GM19468 (cell line): ENCODE results near the gene GPR68.
"Not testable (repeated sequence)": the region's sequence is repeated elsewhere in the genome, so short reads cannot be mapped to it uniquely, and the experiment has no call there.

Source experiments
- ATAC-seq: cut with Tn5 transposase; IDR thresholded peaks from one replicate; pipeline ENCODE4 v1.9.1; 2021; ENCODE audit warnings: mild to moderate bottlenecking, moderate library complexity, moderate number of reproducible peaks; ENCODE audit not compliant: unreplicated experiment; ENCODE audit errors: extremely low read depth

Gene GPR68

GRCh38 chr14:91202234-91202974 lies 42.1 kb downstream of the GPR68 start:
- no peak for ATAC-seq

- ATAC-seq = not testable (repeated sequence)
Observed at GRCh38 chr14:91200802-91201201, 43.7 kb downstream of the GPR68 start.

DNA sequence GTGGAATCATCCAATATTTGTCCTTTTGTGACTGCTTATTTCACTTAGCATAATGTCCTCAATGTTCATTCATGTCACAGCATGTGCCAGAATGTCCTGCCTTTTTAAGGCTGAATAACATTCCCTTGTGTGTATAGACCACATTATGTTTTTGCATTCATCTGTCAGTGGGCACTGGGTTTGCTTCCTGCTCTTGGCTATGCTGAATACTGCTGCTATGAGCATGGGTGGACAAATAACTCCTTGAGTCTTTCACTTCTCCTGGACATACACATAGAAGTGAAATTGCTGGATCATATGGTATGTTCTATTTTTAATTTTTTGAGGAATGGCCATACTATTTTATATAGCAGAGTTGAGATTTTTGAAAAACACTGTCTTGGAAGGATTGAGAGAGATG lies 46.9 kb downstream of the GPR68 start:
- ATAC-seq = no peak

GRCh38 chr14:91195881-91196280 lies 48.6 kb downstream of the GPR68 start:
- no peak for ATAC-seq

DNA sequence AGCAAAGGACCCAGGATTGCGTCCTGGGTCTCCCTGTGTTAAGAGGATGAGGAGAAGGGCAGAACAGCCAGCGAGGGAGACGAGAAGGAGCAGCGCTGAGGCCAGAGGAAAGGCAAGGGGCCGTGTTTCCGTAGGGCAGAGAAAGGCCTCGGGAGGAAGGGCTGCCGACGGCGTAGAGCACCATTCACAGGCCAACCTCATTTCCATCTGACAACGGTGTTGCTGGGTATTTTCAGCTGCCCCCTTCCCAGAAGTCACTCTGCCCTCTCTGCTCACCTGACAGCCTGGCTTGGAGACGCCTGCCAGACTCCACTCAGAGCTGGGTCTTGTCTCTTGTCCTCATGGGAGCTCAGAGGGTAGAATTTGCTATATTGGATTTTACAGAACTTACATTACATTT lies 51.4 kb downstream of the GPR68 start:
- ATAC-seq = no peak

- no peak for ATAC-seq
Observed at GRCh38 chr14:91190853-91191252, 53.7 kb downstream of the GPR68 start.

- ATAC-seq = no peak
Observed at GRCh38 chr14:91187271-91187670, 57.2 kb downstream of the GPR68 start.

DNA sequence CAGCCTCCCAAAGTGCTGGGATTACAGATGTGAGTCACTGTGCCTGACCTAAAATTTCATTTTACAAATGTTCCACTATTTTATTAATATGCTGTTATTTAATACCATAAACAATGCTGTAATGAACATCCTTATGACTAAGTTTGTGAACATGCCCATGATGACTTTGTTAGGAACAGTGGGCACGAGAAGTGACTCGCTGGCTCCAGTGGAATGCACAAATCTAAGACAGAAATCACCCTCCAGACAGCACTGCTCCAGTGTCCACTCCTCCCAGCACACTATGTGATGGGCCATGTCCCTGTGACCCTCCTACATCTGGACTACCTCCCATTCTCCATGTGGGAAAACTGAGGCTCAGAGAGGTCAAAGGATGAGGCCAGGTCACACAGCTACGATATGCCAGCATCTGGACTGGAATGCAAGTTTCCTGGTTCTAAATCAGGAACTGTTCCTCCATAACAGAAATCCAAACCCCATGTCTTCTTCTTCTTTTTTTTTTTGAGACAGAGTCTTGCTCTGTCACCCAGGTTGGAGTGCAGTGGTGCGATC lies 57.9 kb downstream of the GPR68 start:
- no peak for ATAC-seq

DNA sequence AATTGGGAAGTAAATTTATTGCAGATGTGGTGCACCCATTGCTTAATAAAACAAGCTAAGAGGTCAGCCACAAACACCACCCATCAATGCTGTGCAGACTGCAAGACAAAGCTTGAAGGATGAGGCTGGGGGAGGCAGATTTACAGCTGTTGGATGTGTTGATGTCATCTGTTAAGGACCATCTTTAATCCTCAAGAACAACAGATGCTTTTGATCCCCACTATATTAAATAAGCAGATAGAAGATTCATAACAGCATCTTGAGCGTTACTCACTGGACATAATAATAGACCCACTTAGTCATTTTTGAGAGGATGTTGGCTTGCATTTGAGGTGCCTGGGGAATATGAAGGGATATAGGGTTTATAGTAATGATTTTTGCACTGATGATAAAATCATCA lies 58.8 kb downstream of the GPR68 start:
- ATAC-seq = no peak

- ATAC-seq = no peak
Observed at GRCh38 chr14:91184559-91184958, 59.9 kb downstream of the GPR68 start.

- not testable (repeated sequence) for ATAC-seq
Observed at GRCh38 chr14:91182753-91183152, 61.8 kb downstream of the GPR68 start.
